Measurements from ENCODE around the gene CETN3. TPM values are rescaled to one million over a fixed set of nuclear protein-coding genes. Genes with fewer than 3 reads are reported as not detected.

Gene CETN3
- total and polyA plus RNA-seq, 2 of the 8 experiments (the other 6 are each of a cell fraction or from before 2014, with no cell fraction given) = 4.8 to 43.8 TPM

GRCh38 chr5:90347462-90347861 lies 62.1 kb downstream of the CETN3 start (continued):
- TF ChIP-seq CEBPB (IDR thresholded peaks at IDR 0.05; ENCODE audit: low read depth, low read length) (no peak), EZH2 (IDR thresholded peaks at IDR 0.05; ENCODE audit: low read depth, low read length, severe bottlenecking) (no peak), SAP30 (IDR thresholded peaks at IDR 0.05; ENCODE audit: insufficient read depth, insufficient replicate concordance, low read length) (no peak), RAD21 (IDR thresholded peaks at IDR 0.05 in 1 of 2, conservative IDR thresholded peaks at IDR 0.05 in 1 of 2; ENCODE audit: low read depth in 2 of 2, low read length in 2 of 2) (no peak)

Data from H1 (cell line).